GM12878 (cell line): ENCODE measurements around the gene KCNMB2. TPM values are rescaled to one million over a fixed set of nuclear protein-coding genes. Genes with fewer than 3 reads are reported as not detected.

Source experiments
- ATAC-seq: fragments of 200-7000 bp; cut with Tn5 transposase; 3 replicates; pipeline ENCODE4 v1.9.1; 2020; ENCODE audit warnings: mild to moderate bottlenecking, moderate library complexity
- BruUV-seq: library from RNA; stranded (reverse); fragments of 400-500 nt; replicated peaks from 2 replicates; lab custom pipeline; 2021; lab: Mats Ljungman, UMichigan
- CTCF ChIA-PET: fragments of 300-600 bp; sonication (Branson Sonifier 250); formaldehyde crosslinking; extraction: SDS; loops from one replicate; lab custom pipeline; 2021; ENCODE audit warnings: inconsistent platforms; lab: Yijun Ruan, JAX
- POLR2A ChIA-PET: fragments of 350-600 bp; formaldehyde crosslinking; extraction: SDS; loops from one replicate; lab custom pipeline; 2021; ENCODE audit warnings: inconsistent platforms; lab: Charles Lee
- RAD21 ChIA-PET: fragments of 300-600 bp; sonication (Branson Sonifier 250); formaldehyde crosslinking; loops from one replicate; lab custom pipeline; 2023; ENCODE audit warnings: antibody characterized with exemption; ENCODE audit not compliant: unreplicated experiment; lab: Charles Lee
- SMC1A ChIA-PET: fragments of 300-600 bp; sonication (Branson Sonifier 250); formaldehyde crosslinking; loops from one replicate; lab custom pipeline; 2023; ENCODE audit not compliant: unreplicated experiment, uncharacterized antibody; lab: Charles Lee
- DNase-seq: peaks from one replicate; pipeline ENCODE4 v3.0.0-alpha.2; 2011; ENCODE audit warnings: low read depth, low spot score
- FAIRE-seq: peaks from 3 replicates; lab custom pipeline; 2011; peaks lifted over from hg19 to GRCh38; lab: Jason Lieb, UNC
- H2AFZ ChIP-seq: 2 replicates; pipeline ENCODE4 v1.6.0; 2011; ENCODE audit warnings: low read depth, low read length, control low read depth; ENCODE audit not compliant: control insufficient read depth
- H3K27ac ChIP-seq: 2 replicates; pipeline ENCODE4 v1.5.1; 2011; ENCODE audit warnings: control low read depth; ENCODE audit not compliant: control insufficient read depth, insufficient read depth
- H3K27me3 ChIP-seq, 2 experiments: replicated peaks in 1 of 2; 2 replicates each; pipeline versions ENCODE4 v1.6.0 to v1.6.1; 2011; ENCODE audit warnings: low read length in 1 of 2; ENCODE audit not compliant: control insufficient read depth in 2 of 2, insufficient read depth in 2 of 2
- H3K36me3 ChIP-seq, 2 experiments: 2 replicates each; pipeline ENCODE4 v1.5.1; 2011; ENCODE audit warnings: low read length in 1 of 2; ENCODE audit not compliant: control insufficient read depth in 2 of 2, insufficient read depth in 2 of 2
- H3K4me1 ChIP-seq: 2 replicates; pipeline ENCODE4 v1.6.1; 2011; ENCODE audit warnings: mild to moderate bottlenecking, low read length, moderate library complexity, mixed read lengths; ENCODE audit not compliant: control insufficient read depth, insufficient read depth
- H3K4me2 ChIP-seq: 2 replicates; pipeline ENCODE4 v1.6.0; 2011; ENCODE audit warnings: control low read depth; ENCODE audit not compliant: control insufficient read depth, insufficient read depth
- H3K4me3 ChIP-seq: fragments of 200-600 bp; sonication (generic); 2 replicates; pipeline ENCODE4 v1.5.1; 2016
- H3K79me2 ChIP-seq: 2 replicates; pipeline ENCODE4 v1.6.0; 2011; ENCODE audit warnings: low read length; ENCODE audit not compliant: control insufficient read depth, insufficient read depth
- H3K9ac ChIP-seq: 2 replicates; pipeline ENCODE4 v1.8.0; 2011; ENCODE audit warnings: low read length, control low read depth, mixed read lengths; ENCODE audit not compliant: control insufficient read depth, insufficient read depth
- H3K9me3 ChIP-seq: replicated peaks from 3 replicates; pipeline ENCODE4 v1.5.1; 2011; ENCODE audit warnings: mild to moderate bottlenecking, low read length; ENCODE audit not compliant: control insufficient read depth, insufficient read depth
- H4K20me1 ChIP-seq: 2 replicates; pipeline ENCODE4 v1.6.0; 2011; ENCODE audit not compliant: control insufficient read depth, insufficient read depth
- KDM1A ChIP-seq: fragments of 200-600 bp; sonication (generic); IDR thresholded peaks from 2 replicates; pipeline ENCODE4 v1.6.1; 2016; ENCODE audit warnings: borderline replicate concordance
- MEF2B ChIP-seq: fragments of 450-650 bp; IDR thresholded peaks from 2 replicates; pipeline ENCODE4 v1.6.1; 2018; ENCODE audit warnings: mild to moderate bottlenecking, moderate library complexity; ENCODE audit not compliant: partially characterized antibody, poor library complexity, severe bottlenecking
- POLR2AphosphoS5 ChIP-seq: IDR thresholded peaks from 2 replicates; pipeline ENCODE4 v1.6.1; 2011; ENCODE audit warnings: mild to moderate bottlenecking, low read length, inconsistent platforms
- TBL1XR1 ChIP-seq: IDR thresholded peaks from 2 replicates; pipeline ENCODE4 v1.6.1; 2012; ENCODE audit warnings: low read depth, low read length, improper control_type of control experiment
- YY1 ChIP-seq: IDR thresholded peaks from 2 replicates; pipeline ENCODE4 v1.6.1; 2011; ENCODE audit warnings: low read depth, mild to moderate bottlenecking, low read length
- WGBS: methylation state at CpG from one replicate; pipeline ENCODE4 v1.1.6; 2016; ENCODE audit warnings: low lambda C conversion rate; ENCODE audit not compliant: insufficient replicate concordance, insufficient coverage; ENCODE audit errors: missing lambda C conversion rate; 5-methylcytosine and 5-hydroxymethylcytosine counted together
- in situ Hi-C: fragments of 300-500 bp; cut with MboI; formaldehyde crosslinking; loops from 9 replicates; pipeline ENCODE4 v1.14.3; 2018; ENCODE audit warnings: mixed read lengths
- intact Hi-C: fragments of 100-400 bp; cut with micrococcal nuclease; formaldehyde crosslinking; loops from one replicate; pipeline ENCODE4 v1.14.2; 2022; ENCODE audit not compliant: unreplicated experiment
- polyA plus RNA-seq, 11 experiments: library from polyadenylated mRNA; depleted of rRNA in 4 of 11; unstranded in 6 of 11; stranded (reverse) in 5 of 11; fragments of >200 nt; fragmentation: Nextera tagmentation in 4 of 11; fragmentation: Illumina TruSeq in 1 of 11; extraction: Ambion mirVana in 4 of 11; extraction: Trizol in 1 of 11; gene quantifications; 1 replicate in 1 of 11; 2 replicates in 10 of 11; pipeline versions ENCODE4 v1.2.1 to v1.2.3, GENCODE V29; 2011 to 2016; ENCODE audit warnings: inconsistent platforms in 2 of 11, missing spikeins in 2 of 11, low read depth in 1 of 11
- total RNA-seq, 4 experiments: library from RNA; depleted of rRNA in 3 of 4; stranded (reverse); fragments of >200 nt in 3 of 4; fragmentation: Illumina TruSeq in 1 of 4; extraction: Trizol in 1 of 4; gene quantifications; 2 replicates each; pipeline versions ENCODE4 v1.2.1 to v1.2.3, GENCODE V29; 2013 to 2021
- TF ChIP-seq, protein P1 (sequence below): fragments of 450-650 bp; IDR thresholded peaks from 2 replicates; pipeline ENCODE4 v1.6.1; 2017; ENCODE audit warnings: low read depth, mild to moderate bottlenecking, moderate library complexity
- TF ChIP-seq, protein P2 (sequence below): IDR thresholded peaks from 2 replicates; pipeline ENCODE4 v1.6.1; 2012; ENCODE audit warnings: low read depth, low read length, improper control_type of control experiment

KCNMB2 gene
- total and polyA plus RNA-seq, 10 of the 15 experiments (the other 5 are each of a cell fraction or from before 2014, with no cell fraction given) = 0.22 to 18.8 (median 11.0) TPM

DNA sequence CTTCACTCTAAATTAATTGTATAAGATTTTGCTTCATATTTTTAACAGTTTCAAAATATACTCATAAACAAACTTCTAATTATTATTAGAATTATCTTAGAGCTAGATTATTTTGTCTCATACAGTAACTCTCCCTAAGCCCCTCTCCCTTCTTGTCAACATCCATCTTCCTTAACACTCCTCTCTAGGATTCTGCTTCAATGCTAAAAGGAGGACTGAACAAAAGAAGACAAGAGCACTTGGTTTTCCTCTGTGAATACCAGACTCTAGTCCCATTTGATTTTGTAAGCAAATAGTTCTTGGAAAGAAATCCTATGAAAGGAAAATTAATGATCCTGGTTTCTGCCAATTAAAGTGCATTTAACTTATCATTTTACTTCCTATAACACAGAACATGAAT is 91.8 kb downstream of the KCNMB2 start:
- Histone ChIP-seq H3K9me3 (peaks cover 4% of the 10 kb centered on the region), H2AFZ (no peak overlapping the region), H3K27ac (no peak overlapping the region), H3K4me1 (no peaks in the 10 kb centered on the region), H3K4me3 (no peak overlapping the region), H3K79me2 (no peaks in the 10 kb centered on the region), H3K27me3 (no peaks in the 10 kb centered on the region), H3K9ac (no peak overlapping the region), H4K20me1 (no peaks in the 10 kb centered on the region), H3K4me2 (no peak overlapping the region), H3K36me3 (no peaks in the 10 kb centered on the region)
- ChIA-PET RAD21 (no interaction called here), SMC1A (interaction anchor here (0.8 kb wide), 1 partner anchor 21 kb away, joined by 3 read pairs; no protein-coding TSS in a partner anchor), POLR2A (no interaction called here), CTCF (interaction anchor here (1.2 kb wide), 1 partner anchor 23 kb away, joined by 3 read pairs; no protein-coding TSS in a partner anchor)
- TF ChIP-seq MEF2B = no peak
- in situ Hi-C loops = no loop called here
- DNase-seq = no peak
- no peak for ATAC-seq
- no TSS peak for BruUV-seq
- no peak for FAIRE-seq
- intact Hi-C loops = no loop called here

DNA sequence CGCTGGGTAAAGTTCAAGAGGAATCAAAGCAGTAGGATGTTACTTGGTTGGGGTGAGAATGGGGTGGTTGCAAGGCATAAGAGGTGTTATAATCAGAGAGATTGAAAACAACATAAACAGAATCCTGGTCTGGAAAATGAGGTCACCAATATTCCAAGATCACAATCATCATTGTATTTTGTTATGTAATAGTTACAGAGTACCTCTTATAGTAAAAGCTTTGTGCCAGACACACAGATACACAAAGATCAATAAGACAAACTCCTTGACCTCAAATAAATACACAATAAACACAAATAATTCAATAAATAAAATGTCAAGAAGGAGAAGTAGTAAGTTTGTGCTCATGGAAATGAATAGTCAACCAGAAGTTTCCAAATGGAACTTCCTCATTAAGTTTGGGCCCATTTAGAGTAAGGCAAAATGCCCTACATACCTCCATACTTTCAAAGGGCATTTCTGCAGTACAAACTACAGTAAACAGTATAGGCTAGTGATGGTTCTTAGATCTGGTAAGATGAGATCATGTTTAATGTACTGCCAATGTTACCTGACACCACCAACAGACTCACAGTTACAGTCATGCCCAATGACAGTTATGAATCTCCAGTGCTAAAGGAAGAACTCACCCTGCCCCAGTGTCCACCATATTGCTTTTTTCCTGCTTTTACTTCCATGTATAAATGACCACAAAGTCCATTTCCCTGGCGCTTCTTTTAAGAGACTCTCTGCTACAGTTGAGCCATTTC is 93.4 kb downstream of the KCNMB2 start:
- Histone ChIP-seq H3K4me2 (no peak overlapping the region), H2AFZ (no peak overlapping the region), H3K36me3 (no peaks in the 10 kb centered on the region), H3K27ac (no peak overlapping the region), H3K4me3 (no peak overlapping the region), H3K9me3 (peaks cover 4% of the 10 kb centered on the region), H4K20me1 (no peaks in the 10 kb centered on the region), H3K4me1 (no peaks in the 10 kb centered on the region), H3K79me2 (no peaks in the 10 kb centered on the region), H3K27me3 (no peaks in the 10 kb centered on the region), H3K9ac (no peak overlapping the region)
- RAD21 ChIA-PET = no interaction called here
- DNase-seq (no peak), ATAC-seq (no peak), FAIRE-seq (no peak)
- CTCF ChIA-PET = no interaction called here
- WGBS = 47% methylated on average over 2 of the region's 2 CpGs
- SMC1A ChIA-PET = no interaction called here
- no TSS peak for BruUV-seq
- TF ChIP-seq, protein P1, sequence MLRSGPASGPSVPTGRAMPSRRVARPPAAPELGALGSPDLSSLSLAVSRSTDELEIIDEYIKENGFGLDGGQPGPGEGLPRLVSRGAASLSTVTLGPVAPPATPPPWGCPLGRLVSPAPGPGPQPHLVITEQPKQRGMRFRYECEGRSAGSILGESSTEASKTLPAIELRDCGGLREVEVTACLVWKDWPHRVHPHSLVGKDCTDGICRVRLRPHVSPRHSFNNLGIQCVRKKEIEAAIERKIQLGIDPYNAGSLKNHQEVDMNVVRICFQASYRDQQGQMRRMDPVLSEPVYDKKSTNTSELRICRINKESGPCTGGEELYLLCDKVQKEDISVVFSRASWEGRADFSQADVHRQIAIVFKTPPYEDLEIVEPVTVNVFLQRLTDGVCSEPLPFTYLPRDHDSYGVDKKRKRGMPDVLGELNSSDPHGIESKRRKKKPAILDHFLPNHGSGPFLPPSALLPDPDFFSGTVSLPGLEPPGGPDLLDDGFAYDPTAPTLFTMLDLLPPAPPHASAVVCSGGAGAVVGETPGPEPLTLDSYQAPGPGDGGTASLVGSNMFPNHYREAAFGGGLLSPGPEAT = no peak
- no peak for TF ChIP-seq YY1
- TF ChIP-seq POLR2AphosphoS5 = no peak
- no peak for TF ChIP-seq TBL1XR1
- TF ChIP-seq, protein P2, sequence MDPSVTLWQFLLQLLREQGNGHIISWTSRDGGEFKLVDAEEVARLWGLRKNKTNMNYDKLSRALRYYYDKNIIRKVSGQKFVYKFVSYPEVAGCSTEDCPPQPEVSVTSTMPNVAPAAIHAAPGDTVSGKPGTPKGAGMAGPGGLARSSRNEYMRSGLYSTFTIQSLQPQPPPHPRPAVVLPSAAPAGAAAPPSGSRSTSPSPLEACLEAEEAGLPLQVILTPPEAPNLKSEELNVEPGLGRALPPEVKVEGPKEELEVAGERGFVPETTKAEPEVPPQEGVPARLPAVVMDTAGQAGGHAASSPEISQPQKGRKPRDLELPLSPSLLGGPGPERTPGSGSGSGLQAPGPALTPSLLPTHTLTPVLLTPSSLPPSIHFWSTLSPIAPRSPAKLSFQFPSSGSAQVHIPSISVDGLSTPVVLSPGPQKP = no peak
- TF ChIP-seq KDM1A = no peak
- intact Hi-C loops (no loop called here), in situ Hi-C loops (no loop called here)
- POLR2A ChIA-PET = no interaction called here
